Liver (tissue), 9 donors: ENCODE data around the gene NAPSA. TPM values are rescaled to one million over a fixed set of nuclear protein-coding genes. Genes with fewer than 3 reads are reported as not detected.
A peak's percentile ranks its signal among the peaks of the same experiment; 100 is the strongest.

Experiments
- DNase-seq: peaks from one replicate; pipeline ENCODE4 v3.0.0-alpha.2; 2017; ENCODE audit warnings: low spot score
- H3K27ac ChIP-seq, 2 donors: one replicate each; pipeline ENCODE4 v1.7.0; 2013; ENCODE audit warnings: inconsistent platforms in 2 of 2, low read length in 2 of 2, control low read depth in 1 of 2, low read depth in 1 of 2, mild to moderate bottlenecking in 1 of 2
- H3K27me3 ChIP-seq, 4 donors: one replicate each; pipeline versions ENCODE4 v1.6.1 to v1.7.0; 2013; ENCODE audit warnings: low read length in 3 of 4, inconsistent platforms in 1 of 4, mild to moderate bottlenecking in 1 of 4, moderate library complexity in 1 of 4; ENCODE audit not compliant: control insufficient read depth in 4 of 4, insufficient read depth in 4 of 4
- H3K36me3 ChIP-seq, 4 donors: one replicate each; pipeline versions ENCODE4 v1.6.1 to v1.7.0; 2013; ENCODE audit warnings: low read length in 3 of 4, mild to moderate bottlenecking in 3 of 4, low read depth in 1 of 4, moderate library complexity in 1 of 4; ENCODE audit not compliant: control insufficient read depth in 4 of 4, insufficient read depth in 3 of 4
- H3K4me1 ChIP-seq, 4 donors: one replicate each; pipeline versions ENCODE4 v1.6.1 to v1.7.0; 2013; ENCODE audit warnings: low read length in 3 of 4, mild to moderate bottlenecking in 3 of 4, moderate library complexity in 1 of 4; ENCODE audit not compliant: control insufficient read depth in 4 of 4, insufficient read depth in 4 of 4
- H3K4me3 ChIP-seq, 3 donors: one replicate each; pipeline versions ENCODE4 v1.6.1 to v1.7.0; 2013; ENCODE audit warnings: low read length in 3 of 3, control low read depth in 1 of 3, low read depth in 1 of 3, mild to moderate bottlenecking in 1 of 3
- H3K9ac ChIP-seq, 2 donors: one replicate each; pipeline ENCODE4 v1.7.0; 2013; ENCODE audit warnings: low read length in 2 of 2, mild to moderate bottlenecking in 2 of 2, moderate library complexity in 2 of 2, control low read depth in 1 of 2, low read depth in 1 of 2
- H3K9me3 ChIP-seq, 4 donors: one replicate each; pipeline versions ENCODE4 v1.6.1 to v1.7.0; 2013; ENCODE audit warnings: low read length in 3 of 4; ENCODE audit not compliant: control insufficient read depth in 4 of 4
- ATF3 ChIP-seq: IDR thresholded peaks from 2 replicates; pipeline ENCODE4 v1.6.1; 2016; ENCODE audit warnings: antibody characterized with exemption
- GABPA ChIP-seq, 2 donors: IDR thresholded peaks in 1 of 2; conservative IDR thresholded peaks in 1 of 2; 2 replicates each; pipeline ENCODE4 v1.6.1; 2016; ENCODE audit warnings: antibody characterized with exemption in 2 of 2, mild to moderate bottlenecking in 1 of 2, moderate library complexity in 1 of 2
- HNF4A ChIP-seq, 2 donors: conservative IDR thresholded peaks; 2 replicates each; pipeline ENCODE4 v1.6.1; 2016; ENCODE audit warnings: antibody characterized with exemption in 2 of 2, mild to moderate bottlenecking in 2 of 2
- HNF4G ChIP-seq: IDR thresholded peaks from 2 replicates; pipeline ENCODE4 v1.6.1; 2016; ENCODE audit warnings: antibody characterized with exemption
- MAX ChIP-seq: IDR thresholded peaks from 2 replicates; pipeline ENCODE4 v1.6.1; 2016; ENCODE audit warnings: antibody characterized with exemption
- NR2F2 ChIP-seq: IDR thresholded peaks from 2 replicates; pipeline ENCODE4 v1.6.1; 2016; ENCODE audit warnings: antibody characterized with exemption
- RAD21 ChIP-seq, 2 donors: IDR thresholded peaks; 2 replicates each; pipeline ENCODE4 v1.6.1; 2016; ENCODE audit warnings: antibody characterized with exemption in 2 of 2, mild to moderate bottlenecking in 2 of 2
- RXRA ChIP-seq, 2 donors: IDR thresholded peaks; 2 replicates each; pipeline ENCODE4 v1.6.1; 2017 to 2018; ENCODE audit warnings: antibody characterized with exemption in 2 of 2, mild to moderate bottlenecking in 1 of 2
- SP1 ChIP-seq: IDR thresholded peaks from 2 replicates; pipeline ENCODE4 v1.6.1; 2018; ENCODE audit warnings: antibody characterized with exemption, mild to moderate bottlenecking
- TAF1 ChIP-seq: conservative IDR thresholded peaks from 2 replicates; pipeline ENCODE4 v1.6.1; 2016; ENCODE audit warnings: antibody characterized with exemption, mild to moderate bottlenecking
- WGBS: extraction: QIAGEN DNeasy Blood & Tissue Kit; methylation state at CpG from one replicate; pipeline ENCODE4 v1.1.7; 2013; 5-methylcytosine and 5-hydroxymethylcytosine counted together
- polyA plus RNA-seq, 2 donors: library from polyadenylated mRNA; stranded (reverse) in 1 of 2; unstranded in 1 of 2; fragments of 200-250 nt in 1 of 2; fragments of >200 nt in 1 of 2; fragmentation: Nextera tagmentation in 1 of 2; extraction: Ambion mirVana in 1 of 2; gene quantifications; one replicate each; pipeline versions ENCODE4 v1.2.1 to v1.2.3, GENCODE V29; 2013 to 2015
- total RNA-seq, 2 donors: library from RNA; depleted of rRNA; stranded (reverse); fragments of >200 nt; gene quantifications; one replicate each; pipeline ENCODE4 v1.2.3, GENCODE V29; 2014
- TF ChIP-seq, protein P1 (sequence below): fragments of 150-350 bp; IDR thresholded peaks from 2 replicates; pipeline ENCODE4 v1.5.1; 2017; ENCODE audit warnings: improper control_type of control experiment, low read depth, low read length; ENCODE audit not compliant: missing input control
- TF ChIP-seq, protein P2 (sequence below): IDR thresholded peaks from 2 replicates; pipeline ENCODE4 v1.6.1; 2016; ENCODE audit warnings: antibody characterized with exemption, mild to moderate bottlenecking
- TF ChIP-seq, protein P3 (sequence below): IDR thresholded peaks from 2 replicates; pipeline ENCODE4 v1.6.1; 2016; ENCODE audit warnings: antibody characterized with exemption
- donor health status: healthy.
- donor health status: healthy.
- donor health status: healthy.
- donor health status: healthy.
- donor health status: healthy.

NAPSA gene
- total and polyA plus RNA-seq, 4 donors = 0.28 to 0.74 (median 0.54) TPM

- Histone ChIP-seq H3K9me3 (no peaks in the 10 kb centered on the region), H3K36me3 (peaks cover 4 to 25% (median 15%) of the 10 kb centered on the region in 4 donors), H3K27me3 (no peaks in the 10 kb centered on the region), H3K4me3 (peak overlapping the region; percentile 27 to 82 (median 63)), H3K9ac (peak overlapping the region; percentile 4 to 69), H3K27ac (peak overlapping the region; percentile 75 to 78), H3K4me1 (peaks cover 0 to 12% (median 10%) of the 10 kb centered on the region in 4 donors)
- TF ChIP-seq, protein P1, sequence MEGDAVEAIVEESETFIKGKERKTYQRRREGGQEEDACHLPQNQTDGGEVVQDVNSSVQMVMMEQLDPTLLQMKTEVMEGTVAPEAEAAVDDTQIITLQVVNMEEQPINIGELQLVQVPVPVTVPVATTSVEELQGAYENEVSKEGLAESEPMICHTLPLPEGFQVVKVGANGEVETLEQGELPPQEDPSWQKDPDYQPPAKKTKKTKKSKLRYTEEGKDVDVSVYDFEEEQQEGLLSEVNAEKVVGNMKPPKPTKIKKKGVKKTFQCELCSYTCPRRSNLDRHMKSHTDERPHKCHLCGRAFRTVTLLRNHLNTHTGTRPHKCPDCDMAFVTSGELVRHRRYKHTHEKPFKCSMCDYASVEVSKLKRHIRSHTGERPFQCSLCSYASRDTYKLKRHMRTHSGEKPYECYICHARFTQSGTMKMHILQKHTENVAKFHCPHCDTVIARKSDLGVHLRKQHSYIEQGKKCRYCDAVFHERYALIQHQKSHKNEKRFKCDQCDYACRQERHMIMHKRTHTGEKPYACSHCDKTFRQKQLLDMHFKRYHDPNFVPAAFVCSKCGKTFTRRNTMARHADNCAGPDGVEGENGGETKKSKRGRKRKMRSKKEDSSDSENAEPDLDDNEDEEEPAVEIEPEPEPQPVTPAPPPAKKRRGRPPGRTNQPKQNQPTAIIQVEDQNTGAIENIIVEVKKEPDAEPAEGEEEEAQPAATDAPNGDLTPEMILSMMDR = no peak
- TF ChIP-seq TAF1 = no peak
- TF ChIP-seq, protein P2, sequence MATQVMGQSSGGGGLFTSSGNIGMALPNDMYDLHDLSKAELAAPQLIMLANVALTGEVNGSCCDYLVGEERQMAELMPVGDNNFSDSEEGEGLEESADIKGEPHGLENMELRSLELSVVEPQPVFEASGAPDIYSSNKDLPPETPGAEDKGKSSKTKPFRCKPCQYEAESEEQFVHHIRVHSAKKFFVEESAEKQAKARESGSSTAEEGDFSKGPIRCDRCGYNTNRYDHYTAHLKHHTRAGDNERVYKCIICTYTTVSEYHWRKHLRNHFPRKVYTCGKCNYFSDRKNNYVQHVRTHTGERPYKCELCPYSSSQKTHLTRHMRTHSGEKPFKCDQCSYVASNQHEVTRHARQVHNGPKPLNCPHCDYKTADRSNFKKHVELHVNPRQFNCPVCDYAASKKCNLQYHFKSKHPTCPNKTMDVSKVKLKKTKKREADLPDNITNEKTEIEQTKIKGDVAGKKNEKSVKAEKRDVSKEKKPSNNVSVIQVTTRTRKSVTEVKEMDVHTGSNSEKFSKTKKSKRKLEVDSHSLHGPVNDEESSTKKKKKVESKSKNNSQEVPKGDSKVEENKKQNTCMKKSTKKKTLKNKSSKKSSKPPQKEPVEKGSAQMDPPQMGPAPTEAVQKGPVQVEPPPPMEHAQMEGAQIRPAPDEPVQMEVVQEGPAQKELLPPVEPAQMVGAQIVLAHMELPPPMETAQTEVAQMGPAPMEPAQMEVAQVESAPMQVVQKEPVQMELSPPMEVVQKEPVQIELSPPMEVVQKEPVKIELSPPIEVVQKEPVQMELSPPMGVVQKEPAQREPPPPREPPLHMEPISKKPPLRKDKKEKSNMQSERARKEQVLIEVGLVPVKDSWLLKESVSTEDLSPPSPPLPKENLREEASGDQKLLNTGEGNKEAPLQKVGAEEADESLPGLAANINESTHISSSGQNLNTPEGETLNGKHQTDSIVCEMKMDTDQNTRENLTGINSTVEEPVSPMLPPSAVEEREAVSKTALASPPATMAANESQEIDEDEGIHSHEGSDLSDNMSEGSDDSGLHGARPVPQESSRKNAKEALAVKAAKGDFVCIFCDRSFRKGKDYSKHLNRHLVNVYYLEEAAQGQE = no peak
- WGBS = 24% methylated on average over 26 of the region's 26 CpGs
- DNase-seq = no peak
These were observed 19.5 kb upstream of the NAPSA start for GRCh38 chr19:50384685-50385535.

GRCh38 chr19:50383852-50384684 is 18.6 kb upstream of the NAPSA start, which contains the start of gene POLD1:
Gene POLD1 (plus strand): TSS chr19:50384347. CDS start chr19:50398852, 14,505 bp downstream.
- peaks cover 0 to 12% (median 10%) of the 10 kb centered on the region in 4 donors for H3K4me1 ChIP-seq
- H3K9me3 ChIP-seq = no peaks in the 10 kb centered on the region
- peak; percentile 98 for DNase-seq
- H3K27ac ChIP-seq = peak within 1 kb of the TSS; percentile 75 to 78
- under 1% methylated on average over 78 of the region's 78 CpGs for whole genome bisulfite sequencing
- no peaks in the 10 kb centered on the region for H3K27me3 ChIP-seq
- H3K4me3 ChIP-seq = peak within 1 kb of the TSS; percentile 27 to 82 (median 63)
- peak within 1 kb of the TSS; percentile 4 to 69 for H3K9ac ChIP-seq
- H3K36me3 ChIP-seq = peaks cover 6 to 33% (median 19%) of the 10 kb centered on the region in 4 donors
- TF ChIP-seq GABPA (IDR thresholded peaks at IDR 0.05 in 1 of 2, conservative IDR thresholded peaks at IDR 0.05 in 1 of 2) (peak in 1 of 2 donors; percentile 80), RXRA (IDR thresholded peaks at IDR 0.05) (no peak), RAD21 (IDR thresholded peaks at IDR 0.05) (no peak), SP1 (peak; percentile 86), HNF4G (no peak), NR2F2 (peak; percentile 68), TAF1 (no peak), HNF4A (conservative IDR thresholded peaks at IDR 0.05) (no peak), ATF3 (no peak), MAX (no peak)
- TF ChIP-seq, protein P1 = no peak
- TF ChIP-seq, protein P3, sequence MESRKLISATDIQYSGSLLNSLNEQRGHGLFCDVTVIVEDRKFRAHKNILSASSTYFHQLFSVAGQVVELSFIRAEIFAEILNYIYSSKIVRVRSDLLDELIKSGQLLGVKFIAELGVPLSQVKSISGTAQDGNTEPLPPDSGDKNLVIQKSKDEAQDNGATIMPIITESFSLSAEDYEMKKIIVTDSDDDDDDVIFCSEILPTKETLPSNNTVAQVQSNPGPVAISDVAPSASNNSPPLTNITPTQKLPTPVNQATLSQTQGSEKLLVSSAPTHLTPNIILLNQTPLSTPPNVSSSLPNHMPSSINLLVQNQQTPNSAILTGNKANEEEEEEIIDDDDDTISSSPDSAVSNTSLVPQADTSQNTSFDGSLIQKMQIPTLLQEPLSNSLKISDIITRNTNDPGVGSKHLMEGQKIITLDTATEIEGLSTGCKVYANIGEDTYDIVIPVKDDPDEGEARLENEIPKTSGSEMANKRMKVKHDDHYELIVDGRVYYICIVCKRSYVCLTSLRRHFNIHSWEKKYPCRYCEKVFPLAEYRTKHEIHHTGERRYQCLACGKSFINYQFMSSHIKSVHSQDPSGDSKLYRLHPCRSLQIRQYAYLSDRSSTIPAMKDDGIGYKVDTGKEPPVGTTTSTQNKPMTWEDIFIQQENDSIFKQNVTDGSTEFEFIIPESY = no peak
- TF ChIP-seq, protein P2 = peak; percentile 46
